ENCODE data around the gene KEL.

KEL gene

GRCh38 chr7:142960955-142961512 lies 1.1 kb downstream of the KEL start:
- H3K27ac ChIP-seq = no peak overlapping the region
- TF ChIP-seq CTCF (IDR thresholded peaks at IDR 0.05) = peak; percentile 30
- TF ChIP-seq ZFX (IDR thresholded peaks at IDR 0.05; ENCODE audit: borderline replicate concordance) = no peak

GRCh38 chr7:142959202-142959601 lies 3.0 kb downstream of the KEL start:
- no peak for TF ChIP-seq CTCF (IDR thresholded peaks at IDR 0.05)
- no peak for TF ChIP-seq ZFX (IDR thresholded peaks at IDR 0.05; ENCODE audit: borderline replicate concordance)
- H3K27ac ChIP-seq = no peak overlapping the region

- H3K27ac ChIP-seq = no peak overlapping the region
- TF ChIP-seq ZFX (IDR thresholded peaks at IDR 0.05; ENCODE audit: borderline replicate concordance) (no peak), CTCF (IDR thresholded peaks at IDR 0.05) (no peak)
Measured at GRCh38 chr7:142957723-142958122, 4.4 kb downstream of the KEL start.

- no peak for TF ChIP-seq CTCF (IDR thresholded peaks at IDR 0.05)
- TF ChIP-seq ZFX (IDR thresholded peaks at IDR 0.05; ENCODE audit: borderline replicate concordance) = no peak
- no peak overlapping the region for H3K27ac ChIP-seq
Measured at GRCh38 chr7:142956951-142957623, 5.1 kb downstream of the KEL start.

GRCh38 chr7:142954680-142955268 lies 7.4 kb downstream of the KEL start:
- no peak overlapping the region for H3K27ac ChIP-seq
- TF ChIP-seq CTCF (IDR thresholded peaks at IDR 0.05) (no peak), ZFX (IDR thresholded peaks at IDR 0.05; ENCODE audit: borderline replicate concordance) (no peak)

- H3K27ac ChIP-seq = no peak overlapping the region
- no peak for TF ChIP-seq ZFX (IDR thresholded peaks at IDR 0.05; ENCODE audit: borderline replicate concordance)
- TF ChIP-seq CTCF (IDR thresholded peaks at IDR 0.05) = no peak
Measured at GRCh38 chr7:142950235-142950634, 11.9 kb downstream of the KEL start.

- H3K27ac ChIP-seq = no peak overlapping the region
- no peak for TF ChIP-seq CTCF (IDR thresholded peaks at IDR 0.05)
- no peak for TF ChIP-seq ZFX (IDR thresholded peaks at IDR 0.05; ENCODE audit: borderline replicate concordance)
Measured at GRCh38 chr7:142948603-142949002, 13.6 kb downstream of the KEL start.

Data from 22Rv1 (cell line).